H9 (cell line): ENCODE results near the gene KLHL5. TPM values are rescaled to one million over a fixed set of nuclear protein-coding genes. Genes with fewer than 3 reads are reported as not detected.

Source experiments
- DNase-seq: peaks from one replicate; pipeline ENCODE4 v3.0.0-alpha.2; 2017
- H2AFZ ChIP-seq: one replicate; pipeline ENCODE4 v1.6.1; 2013; ENCODE audit warnings: mild to moderate bottlenecking, low read length, control low read depth, moderate library complexity
- H2AK5ac ChIP-seq: 2 replicates; pipeline ENCODE4 v1.6.1; 2013; ENCODE audit warnings: low read length, control low read depth, mixed read lengths; ENCODE audit not compliant: insufficient read length
- H2BK120ac ChIP-seq: one replicate; pipeline ENCODE4 v1.6.1; 2013; ENCODE audit warnings: low read depth, mild to moderate bottlenecking, low read length, control low read depth, inconsistent platforms; ENCODE audit not compliant: poor library complexity, severe bottlenecking
- H2BK12ac ChIP-seq: 2 replicates; pipeline ENCODE4 v1.6.1; 2013; ENCODE audit warnings: low read length, control low read depth, mixed read lengths, low read depth; ENCODE audit not compliant: insufficient read length
- H2BK15ac ChIP-seq: 2 replicates; pipeline ENCODE4 v1.6.1; 2013; ENCODE audit warnings: low read depth, low read length, control low read depth
- H2BK20ac ChIP-seq: one replicate; pipeline ENCODE4 v1.6.1; 2013; ENCODE audit warnings: low read depth, mild to moderate bottlenecking, low read length, control low read depth, inconsistent platforms; ENCODE audit not compliant: poor library complexity, severe bottlenecking
- H2BK5ac ChIP-seq: 2 replicates; pipeline ENCODE4 v1.6.1; 2013; ENCODE audit warnings: low read length, control low read depth, mixed read lengths; ENCODE audit not compliant: insufficient read length
- H3K14ac ChIP-seq: 2 replicates; pipeline ENCODE4 v1.6.1; 2013; ENCODE audit warnings: low read length, control low read depth; ENCODE audit not compliant: insufficient read depth
- H3K18ac ChIP-seq: 2 replicates; pipeline ENCODE4 v1.6.1; 2013; ENCODE audit warnings: low read depth, mild to moderate bottlenecking, mixed read lengths, low read length, control low read depth; ENCODE audit not compliant: insufficient read length
- H3K23ac ChIP-seq: 2 replicates; pipeline ENCODE4 v1.6.1; 2013; ENCODE audit warnings: low read length, control low read depth, mixed read lengths, low read depth; ENCODE audit not compliant: insufficient read length
- H3K23me2 ChIP-seq: 2 replicates; pipeline ENCODE4 v1.6.1; 2013; ENCODE audit warnings: low read depth, mild to moderate bottlenecking, mixed read lengths, low read length, control low read depth; ENCODE audit not compliant: insufficient read length, poor library complexity, severe bottlenecking
- H3K27ac ChIP-seq: 2 replicates; pipeline ENCODE4 v1.5.1; 2013; ENCODE audit warnings: low read length, control low read depth, mixed read lengths, low read depth; ENCODE audit not compliant: insufficient read length
- H3K27me3 ChIP-seq: 2 replicates; pipeline ENCODE4 v1.6.1; 2013; ENCODE audit warnings: low read length, control low read depth, inconsistent platforms; ENCODE audit not compliant: insufficient read depth
- H3K4ac ChIP-seq: 2 replicates; pipeline ENCODE4 v1.6.1; 2013; ENCODE audit warnings: low read depth, mild to moderate bottlenecking, control low read depth, inconsistent platforms, low read length, moderate library complexity
- H3K4me1 ChIP-seq: 2 replicates; pipeline ENCODE4 v1.6.1; 2013; ENCODE audit warnings: low read length, control low read depth, inconsistent platforms; ENCODE audit not compliant: insufficient read depth
- H3K4me2 ChIP-seq: 2 replicates; pipeline ENCODE4 v1.6.1; 2013; ENCODE audit warnings: low read length, control low read depth, mixed read lengths; ENCODE audit not compliant: insufficient read length, insufficient read depth
- H3K56ac ChIP-seq: 2 replicates; pipeline ENCODE4 v1.6.1; 2013; ENCODE audit warnings: low read depth, mild to moderate bottlenecking, mixed read lengths, low read length, control low read depth; ENCODE audit not compliant: insufficient read length
- H3K79me1 ChIP-seq: 2 replicates; pipeline ENCODE4 v1.6.1; 2013; ENCODE audit warnings: low read depth, mild to moderate bottlenecking, moderate library complexity, low read length, control low read depth, inconsistent platforms; ENCODE audit not compliant: insufficient read depth, poor library complexity, severe bottlenecking
- H3K79me2 ChIP-seq: 2 replicates; pipeline ENCODE4 v1.6.1; 2013; ENCODE audit warnings: low read length, control low read depth, inconsistent platforms; ENCODE audit not compliant: insufficient read depth
- H3K9ac ChIP-seq: 2 replicates; pipeline ENCODE4 v1.6.1; 2013; ENCODE audit warnings: low read length, control low read depth, mixed read lengths; ENCODE audit not compliant: insufficient read length; ENCODE audit errors: extremely low read depth
- H3K9me3 ChIP-seq: one replicate; pipeline ENCODE4 v1.6.1; 2013; ENCODE audit warnings: low read depth, low read length, inconsistent platforms; ENCODE audit not compliant: control insufficient read depth
- H3T11ph ChIP-seq: one replicate; pipeline ENCODE4 v1.6.1; 2013; ENCODE audit warnings: mild to moderate bottlenecking, low read length, control low read depth, inconsistent platforms
- H4K20me1 ChIP-seq: one replicate; pipeline ENCODE4 v1.6.1; 2013; ENCODE audit not compliant: control insufficient read depth, insufficient read length, insufficient read depth
- H4K5ac ChIP-seq: 2 replicates; pipeline ENCODE4 v1.6.1; 2013; ENCODE audit warnings: low read depth, mild to moderate bottlenecking, mixed read lengths, low read length, control low read depth; ENCODE audit not compliant: insufficient read length
- H4K8ac ChIP-seq: replicated peaks from 2 replicates; pipeline ENCODE4 v1.6.1; 2013; ENCODE audit warnings: low read length, control low read depth, mixed read lengths, low read depth; ENCODE audit not compliant: insufficient read length
- H4K91ac ChIP-seq: 2 replicates; pipeline ENCODE4 v1.6.1; 2013; ENCODE audit warnings: low read depth, mild to moderate bottlenecking, moderate library complexity, mixed read lengths, low read length, control low read depth; ENCODE audit not compliant: insufficient read length
- H3K27ac Mint-ChIP-seq, 3 experiments: 2 replicates in 2 of 3; 3 replicates in 1 of 3; pipeline ENCODE4 v1.8.0; 2020 to 2021; ENCODE audit warnings: mixed read lengths in 3 of 3, mild to moderate bottlenecking in 1 of 3, moderate library complexity in 1 of 3
- H3K27me3 Mint-ChIP-seq: 2 replicates; pipeline ENCODE4 v1.8.0; 2021; ENCODE audit warnings: low read depth, mild to moderate bottlenecking, moderate library complexity, mixed read lengths
- H3K36me3 Mint-ChIP-seq, 3 experiments: 2 replicates in 2 of 3; 3 replicates in 1 of 3; pipeline ENCODE4 v1.8.0; 2020 to 2021; ENCODE audit warnings: low read depth in 3 of 3, mixed read lengths in 3 of 3; ENCODE audit not compliant: insufficient read depth in 1 of 3
- H3K4me1 Mint-ChIP-seq, 2 experiments: 2 replicates each; pipeline ENCODE4 v1.8.0; 2020; ENCODE audit warnings: mixed read lengths in 2 of 2
- H3K4me3 Mint-ChIP-seq, 2 experiments: 2 replicates in 1 of 2; 3 replicates in 1 of 2; pipeline ENCODE4 v1.8.0; 2020 to 2021; ENCODE audit warnings: mild to moderate bottlenecking in 2 of 2, mixed read lengths in 2 of 2, moderate library complexity in 1 of 2
- H3K9me3 Mint-ChIP-seq, 2 experiments: 2 replicates in 1 of 2; 3 replicates in 1 of 2; pipeline ENCODE4 v1.8.0; 2020; ENCODE audit warnings: mild to moderate bottlenecking in 2 of 2, mixed read lengths in 2 of 2, moderate library complexity in 1 of 2
- WGBS: extraction: QIAGEN DNeasy Blood & Tissue Kit; methylation state at CpG from one replicate; pipeline ENCODE4 v1.1.7; 2013; ENCODE audit warnings: missing lambda C conversion rate, low lambda C conversion rate, mixed read lengths; ENCODE audit not compliant: insufficient read length; ENCODE audit errors: extremely low coverage; 5-methylcytosine and 5-hydroxymethylcytosine counted together
- total RNA-seq: library from RNA; stranded (reverse); gene quantifications from 2 replicates; pipeline ENCODE4 v1.2.1, GENCODE V29; 2021
- TF ChIP-seq, protein P1 (sequence below): fragments of 200-600 bp; sonication (generic); conservative IDR thresholded peaks from 3 replicates; pipeline ENCODE4 v1.8.0; 2021; ENCODE audit warnings: antibody characterized with exemption, mild to moderate bottlenecking

KLHL5 gene
- total RNA-seq, 1 experiment from 2014 or later = 16.8 TPM

DNA sequence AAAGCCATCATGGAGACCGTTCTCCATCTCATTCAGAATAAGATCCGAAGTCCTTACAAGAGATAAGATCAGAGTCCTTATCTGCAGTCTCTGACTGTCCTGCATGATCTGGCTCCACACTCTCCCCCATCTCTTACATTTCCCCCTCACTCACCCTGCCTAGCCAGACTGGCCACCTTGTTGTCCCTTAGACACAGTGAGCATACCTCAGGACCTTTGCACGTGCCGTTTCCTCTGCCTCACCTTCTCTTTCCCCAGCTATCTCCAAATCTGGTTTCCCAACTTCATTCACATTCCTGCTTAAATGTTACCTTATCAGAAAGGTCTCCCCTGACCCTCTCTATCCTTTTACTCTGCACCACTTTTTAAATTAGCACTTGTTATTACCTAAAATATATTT lies 44.0 kb downstream of the KLHL5 start:
- H2AK5ac ChIP-seq = no peak overlapping the region
- H4K91ac ChIP-seq = no peak overlapping the region
- WGBS = no CpG with 5 or more reads among the region's 4 CpGs
- Mint-ChIP-seq H3K27ac (no peak overlapping the region), H3K4me3 (no peak overlapping the region), H3K27me3 (no peaks in the 10 kb centered on the region), H3K36me3 (peaks cover 6 to 14% (median 8%) of the 10 kb centered on the region in 3 experiments), H3K4me1 (no peaks in the 10 kb centered on the region), H3K9me3 (no peaks in the 10 kb centered on the region)
- no peak overlapping the region for H2BK15ac ChIP-seq
- H3K79me1 ChIP-seq = no peaks in the 10 kb centered on the region
- H3K9ac ChIP-seq = no peak overlapping the region
- H3K4ac ChIP-seq = no peak overlapping the region
- H3K4me1 ChIP-seq = no peaks in the 10 kb centered on the region
- DNase-seq = no peak
- H3T11ph ChIP-seq = no peak overlapping the region
- no peak overlapping the region for H4K8ac ChIP-seq
- no peaks in the 10 kb centered on the region; the same call in 1 of the 2 replicates for H3K27me3 ChIP-seq
- H2BK20ac ChIP-seq = no peak overlapping the region
- H3K14ac ChIP-seq = no peak overlapping the region
- no peaks in the 10 kb centered on the region for H3K9me3 ChIP-seq
- H3K56ac ChIP-seq = no peak overlapping the region
- TF ChIP-seq, protein P1, sequence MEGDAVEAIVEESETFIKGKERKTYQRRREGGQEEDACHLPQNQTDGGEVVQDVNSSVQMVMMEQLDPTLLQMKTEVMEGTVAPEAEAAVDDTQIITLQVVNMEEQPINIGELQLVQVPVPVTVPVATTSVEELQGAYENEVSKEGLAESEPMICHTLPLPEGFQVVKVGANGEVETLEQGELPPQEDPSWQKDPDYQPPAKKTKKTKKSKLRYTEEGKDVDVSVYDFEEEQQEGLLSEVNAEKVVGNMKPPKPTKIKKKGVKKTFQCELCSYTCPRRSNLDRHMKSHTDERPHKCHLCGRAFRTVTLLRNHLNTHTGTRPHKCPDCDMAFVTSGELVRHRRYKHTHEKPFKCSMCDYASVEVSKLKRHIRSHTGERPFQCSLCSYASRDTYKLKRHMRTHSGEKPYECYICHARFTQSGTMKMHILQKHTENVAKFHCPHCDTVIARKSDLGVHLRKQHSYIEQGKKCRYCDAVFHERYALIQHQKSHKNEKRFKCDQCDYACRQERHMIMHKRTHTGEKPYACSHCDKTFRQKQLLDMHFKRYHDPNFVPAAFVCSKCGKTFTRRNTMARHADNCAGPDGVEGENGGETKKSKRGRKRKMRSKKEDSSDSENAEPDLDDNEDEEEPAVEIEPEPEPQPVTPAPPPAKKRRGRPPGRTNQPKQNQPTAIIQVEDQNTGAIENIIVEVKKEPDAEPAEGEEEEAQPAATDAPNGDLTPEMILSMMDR = no peak
- H2AFZ ChIP-seq = no peak overlapping the region
- H4K20me1 ChIP-seq = no peaks in the 10 kb centered on the region
- H2BK5ac ChIP-seq = no peak overlapping the region
- no peaks in the 10 kb centered on the region for H3K79me2 ChIP-seq
- no peaks in the 10 kb centered on the region for H3K23me2 ChIP-seq
- H2BK12ac ChIP-seq = no peak overlapping the region
- H3K23ac ChIP-seq = no peak overlapping the region
- no peak overlapping the region for H3K27ac ChIP-seq
- no peak overlapping the region for H4K5ac ChIP-seq
- no peak overlapping the region for H3K4me2 ChIP-seq
- no peak overlapping the region for H3K18ac ChIP-seq
- H2BK120ac ChIP-seq = no peak overlapping the region
